Measurements from ENCODE around the gene PDLIM5. TPM values are rescaled to one million over a fixed set of nuclear protein-coding genes. Genes with fewer than 3 reads are reported as not detected.
"Not testable (repeated sequence)": the region's sequence is repeated elsewhere in the genome, so short reads cannot be mapped to it uniquely, and the experiment has no call there.

Gene PDLIM5
- total and polyA plus RNA-seq, 4 experiments from 2014 or later, result 37.4 to 57.5 (median 44.6) TPM

DNA sequence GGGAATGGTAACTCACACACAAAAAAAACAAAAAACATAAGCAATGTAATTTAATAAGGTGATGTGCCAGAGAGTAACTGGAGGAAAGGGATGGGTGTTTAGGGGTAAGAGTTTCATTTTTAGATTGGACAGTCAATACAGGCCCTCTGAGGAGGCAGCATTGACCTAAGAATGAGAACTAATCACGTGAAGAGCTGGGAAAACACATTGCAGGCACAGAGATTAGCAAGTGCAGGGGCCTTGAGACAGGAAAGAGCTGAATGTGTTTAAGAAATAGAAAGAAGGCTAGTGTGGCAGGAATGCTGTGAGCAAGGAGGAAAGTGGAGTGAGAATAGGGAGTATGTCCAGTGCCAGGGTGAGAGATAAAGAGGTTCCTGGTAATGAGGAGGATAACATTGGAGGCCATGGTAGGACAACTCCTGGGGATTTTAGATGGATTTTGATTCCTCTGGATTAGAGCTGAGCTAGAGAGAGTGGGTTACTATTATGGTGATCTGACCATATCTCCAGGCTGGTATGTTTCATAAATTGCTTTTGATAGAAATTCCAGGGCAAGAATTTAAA lies 17.6 kb downstream of the PDLIM5 start:
- Mint-ChIP-seq H3K4me3 (no peak overlapping the region), H3K27me3 (no peaks in the 10 kb centered on the region), H3K9me3 (peaks cover 0 to 5% (median 3%) of the 10 kb centered on the region in 8 donors), H3K4me1 (peaks cover 4 to 16% (median 12%) of the 10 kb centered on the region in 4 donors), H3K27ac (no peak overlapping the region), H3K36me3 (peaks cover 2 to 13% of the 10 kb centered on the region in 2 donors)
- Histone ChIP-seq H3K9me3 (ENCODE audit: control insufficient read depth in 1 of 2, low read length in 2 of 2) (no peaks in the 10 kb centered on the region), H3K4me1 (ENCODE audit: insufficient read depth, low read length) (no peaks in the 10 kb centered on the region), H3K4me3 (ENCODE audit: low read length in 2 of 2) (no peak overlapping the region), H3K27ac (ENCODE audit: low read depth, low read length) (no peak overlapping the region), H3K36me3 (ENCODE audit: insufficient read depth, low read length) (no peaks in the 10 kb centered on the region), H3K27me3 (ENCODE audit: insufficient read depth, low read length) (no peaks in the 10 kb centered on the region)
- intact Hi-C loops (cut with micrococcal nuclease), result no loop called here
- POLR2A ChIA-PET (ENCODE audit: partially characterized antibody), result no interaction called here
- CTCF ChIA-PET (ENCODE audit: partially characterized antibody), result no interaction called here
- DNase-seq, result no peak

GRCh38 chr4:94470132-94470531 lies 18.4 kb downstream of the PDLIM5 start:
- DNase-seq, result no peak
- Mint-ChIP-seq H3K36me3 (peaks cover 2 to 13% of the 10 kb centered on the region in 2 donors), H3K4me3 (no peak overlapping the region), H3K27ac (no peak overlapping the region), H3K27me3 (no peaks in the 10 kb centered on the region), H3K4me1 (peaks cover 4 to 16% (median 12%) of the 10 kb centered on the region in 4 donors), H3K9me3 (peaks cover 0 to 5% (median 3%) of the 10 kb centered on the region in 8 donors)
- POLR2A ChIA-PET (ENCODE audit: partially characterized antibody), result no interaction called here
- Histone ChIP-seq H3K27ac (ENCODE audit: low read depth, low read length) (no peak overlapping the region), H3K36me3 (ENCODE audit: insufficient read depth, low read length) (no peaks in the 10 kb centered on the region), H3K4me1 (ENCODE audit: insufficient read depth, low read length) (no peaks in the 10 kb centered on the region), H3K27me3 (ENCODE audit: insufficient read depth, low read length) (no peaks in the 10 kb centered on the region), H3K9me3 (ENCODE audit: control insufficient read depth in 1 of 2, low read length in 2 of 2) (no peaks in the 10 kb centered on the region), H3K4me3 (ENCODE audit: low read length in 2 of 2) (no peak overlapping the region)
- intact Hi-C loops (cut with micrococcal nuclease), result no loop called here
- CTCF ChIA-PET (ENCODE audit: partially characterized antibody), result interaction anchor here (1.0 kb wide), 1 partner anchor 10 kb away, joined by 3 read pairs; no protein-coding TSS in a partner anchor

- H3K9me3 ChIP-seq (ENCODE audit: control insufficient read depth in 1 of 2, low read length in 2 of 2); H3K4me1 ChIP-seq (ENCODE audit: insufficient read depth, low read length); POLR2A ChIA-PET (ENCODE audit: partially characterized antibody); H3K27me3 Mint-ChIP-seq; H3K9me3 Mint-ChIP-seq; H3K4me3 ChIP-seq (ENCODE audit: low read length in 2 of 2); intact Hi-C loops (cut with micrococcal nuclease); H3K27ac ChIP-seq (ENCODE audit: low read depth, low read length); H3K27ac Mint-ChIP-seq; DNase-seq; H3K4me3 Mint-ChIP-seq; H3K36me3 ChIP-seq (ENCODE audit: insufficient read depth, low read length); H3K27me3 ChIP-seq (ENCODE audit: insufficient read depth, low read length): not testable (repeated sequence)
- CTCF ChIA-PET (ENCODE audit: partially characterized antibody), result interaction anchor here (1.0 kb wide), 1 partner anchor 10 kb away, joined by 3 read pairs; no protein-coding TSS in a partner anchor
- Mint-ChIP-seq H3K4me1 (peaks cover 4 to 16% (median 12%) of the 10 kb centered on the region in 4 donors), H3K36me3 (peaks cover 2 to 13% of the 10 kb centered on the region in 2 donors)
Observed at GRCh38 chr4:94470782-94471181, 19.0 kb downstream of the PDLIM5 start.

DNA sequence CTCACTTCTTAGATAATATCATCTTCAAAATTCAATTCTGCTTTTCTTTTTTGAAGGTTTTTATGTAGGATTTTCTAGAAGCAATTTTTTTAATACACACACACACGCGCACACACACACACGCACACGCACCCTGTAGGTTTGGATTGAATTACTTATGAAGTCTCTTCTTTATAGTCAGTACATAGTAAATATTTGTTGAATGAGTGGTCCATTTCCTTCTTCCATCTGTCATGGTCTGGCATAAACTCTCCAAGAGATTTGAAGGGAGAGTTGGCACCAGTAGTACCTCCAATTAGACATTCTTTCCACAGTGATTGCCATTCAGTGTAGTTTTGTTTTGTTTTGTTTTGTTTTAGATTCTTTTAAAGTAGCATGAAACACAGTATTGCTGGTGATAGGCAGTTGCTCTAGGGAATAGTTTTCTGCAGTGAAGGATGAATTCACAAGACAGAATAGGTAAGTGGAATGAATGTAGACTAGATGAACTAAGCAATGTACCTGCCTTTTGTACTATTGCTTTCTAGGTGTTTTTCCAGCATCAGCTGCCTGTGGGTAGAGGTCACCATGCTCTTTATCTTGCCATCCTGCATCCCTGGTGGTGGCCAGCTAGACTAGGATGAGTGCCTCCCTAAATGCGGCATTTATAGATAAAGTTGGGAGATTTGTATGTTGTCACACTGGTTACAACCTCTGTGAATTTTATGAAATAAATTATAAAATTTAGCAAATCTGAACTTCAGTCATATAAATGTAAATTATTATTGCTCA lies 20.5 kb downstream of the PDLIM5 start:
- Mint-ChIP-seq H3K9me3 (peaks cover 0 to 5% (median 3%) of the 10 kb centered on the region in 8 donors), H3K36me3 (peaks cover 2 to 13% of the 10 kb centered on the region in 2 donors), H3K4me3 (no peak overlapping the region), H3K4me1 (peaks cover 4 to 21% (median 12%) of the 10 kb centered on the region in 4 donors), H3K27ac (no peak overlapping the region), H3K27me3 (no peaks in the 10 kb centered on the region)
- Histone ChIP-seq H3K36me3 (ENCODE audit: insufficient read depth, low read length) (no peaks in the 10 kb centered on the region), H3K9me3 (ENCODE audit: control insufficient read depth in 1 of 2, low read length in 2 of 2) (no peaks in the 10 kb centered on the region), H3K27ac (ENCODE audit: low read depth, low read length) (no peak overlapping the region), H3K4me3 (ENCODE audit: low read length in 2 of 2) (no peak overlapping the region), H3K27me3 (ENCODE audit: insufficient read depth, low read length) (no peaks in the 10 kb centered on the region), H3K4me1 (ENCODE audit: insufficient read depth, low read length) (no peaks in the 10 kb centered on the region)
- ChIA-PET POLR2A (ENCODE audit: partially characterized antibody) (interaction anchor here (0.6 kb wide), 1 partner anchor 65 kb away, joined by 3 read pairs; no protein-coding TSS in a partner anchor), CTCF (ENCODE audit: partially characterized antibody) (no interaction called here)
- DNase-seq, result no peak
- intact Hi-C loops (cut with micrococcal nuclease), result no loop called here

DNA sequence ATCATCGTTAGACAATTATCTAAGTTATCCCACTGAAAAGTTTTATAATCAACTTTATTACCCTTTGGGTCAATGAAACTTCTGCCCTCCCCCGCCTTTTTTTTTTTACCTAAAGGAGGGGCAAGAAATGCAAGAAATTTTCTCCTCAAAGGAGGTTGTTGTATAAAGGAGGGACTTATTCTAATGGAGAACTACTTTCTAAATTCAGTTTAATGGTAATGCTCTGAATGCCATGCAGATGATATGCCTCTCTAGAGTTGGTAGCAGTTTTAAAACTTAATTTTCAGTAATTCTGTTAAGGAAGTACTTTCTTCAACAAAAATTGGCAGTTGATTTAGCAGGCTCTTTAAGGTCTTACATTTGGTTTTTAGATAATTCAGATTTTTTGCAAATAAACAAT lies 23.3 kb downstream of the PDLIM5 start:
- POLR2A ChIA-PET (ENCODE audit: partially characterized antibody), result no interaction called here
- H3K27me3 Mint-ChIP-seq, result no peaks in the 10 kb centered on the region
- no peak for DNase-seq
- CTCF ChIA-PET (ENCODE audit: partially characterized antibody), result no interaction called here
- Histone ChIP-seq H3K27me3 (ENCODE audit: insufficient read depth, low read length) (no peaks in the 10 kb centered on the region), H3K36me3 (ENCODE audit: insufficient read depth, low read length) (no peaks in the 10 kb centered on the region), H3K4me3 (ENCODE audit: low read length in 2 of 2) (no peak overlapping the region), H3K27ac (ENCODE audit: low read depth, low read length) (no peak overlapping the region), H3K4me1 (ENCODE audit: insufficient read depth, low read length) (no peaks in the 10 kb centered on the region), H3K9me3 (ENCODE audit: control insufficient read depth in 1 of 2, low read length in 2 of 2) (no peaks in the 10 kb centered on the region)
- H3K4me1 Mint-ChIP-seq, result peaks cover 0 to 8% (median 5%) of the 10 kb centered on the region in 4 donors
- H3K27ac Mint-ChIP-seq, result no peak overlapping the region
- no peak overlapping the region for H3K4me3 Mint-ChIP-seq
- peaks cover 0 to 5% (median 3%) of the 10 kb centered on the region in 8 donors for H3K9me3 Mint-ChIP-seq
- intact Hi-C loops (cut with micrococcal nuclease), result no loop called here
- peaks cover 2 to 11% of the 10 kb centered on the region in 2 donors for H3K36me3 Mint-ChIP-seq

DNA sequence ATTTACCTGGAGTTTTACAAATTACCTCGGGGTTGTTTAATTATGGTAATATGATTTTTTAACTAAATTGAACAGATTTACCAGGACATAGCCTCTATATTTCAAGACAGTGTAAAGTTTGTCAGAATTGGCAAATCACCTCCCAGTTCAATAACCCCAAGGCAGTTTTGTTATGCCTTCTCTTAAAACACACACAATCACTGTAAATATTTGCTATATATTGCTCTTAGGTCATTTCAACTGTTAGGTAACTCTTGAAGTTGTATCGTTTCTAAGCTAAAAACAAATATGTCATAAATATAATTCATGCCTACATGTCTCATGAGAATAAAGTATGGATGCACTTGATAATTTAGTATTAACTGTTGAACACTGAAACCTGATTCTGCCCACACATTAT lies 24.1 kb downstream of the PDLIM5 start:
- DNase-seq, result no peak
- H3K4me3 ChIP-seq (ENCODE audit: low read length in 2 of 2), result no peak overlapping the region
- Mint-ChIP-seq H3K4me3 (no peak overlapping the region), H3K9me3 (peaks cover 0 to 1% (median 0%) of the 10 kb centered on the region in 8 donors), H3K4me1 (peaks cover 0 to 11% (median 8%) of the 10 kb centered on the region in 4 donors), H3K36me3 (peaks cover 0 to 8% of the 10 kb centered on the region in 2 donors), H3K27ac (no peak overlapping the region), H3K27me3 (no peaks in the 10 kb centered on the region)
- H3K36me3 ChIP-seq (ENCODE audit: insufficient read depth, low read length), result no peaks in the 10 kb centered on the region
- no peaks in the 10 kb centered on the region for H3K9me3 ChIP-seq (ENCODE audit: control insufficient read depth in 1 of 2, low read length in 2 of 2)
- H3K27me3 ChIP-seq (ENCODE audit: insufficient read depth, low read length), result no peaks in the 10 kb centered on the region
- H3K27ac ChIP-seq (ENCODE audit: low read depth, low read length), result no peak overlapping the region
- ChIA-PET CTCF (ENCODE audit: partially characterized antibody) (no interaction called here), POLR2A (ENCODE audit: partially characterized antibody) (no interaction called here)
- intact Hi-C loops (cut with micrococcal nuclease), result no loop called here
- H3K4me1 ChIP-seq (ENCODE audit: insufficient read depth, low read length), result no peaks in the 10 kb centered on the region

- CTCF ChIA-PET (ENCODE audit: partially characterized antibody), result no interaction called here
- POLR2A ChIA-PET (ENCODE audit: partially characterized antibody), result interaction anchor here (0.6 kb wide), 1 partner anchor 26 kb away, joined by 4 read pairs; no protein-coding TSS in a partner anchor
- H3K27me3 Mint-ChIP-seq, result no peaks in the 10 kb centered on the region
Observed at GRCh38 chr4:94477227-94477626, 25.5 kb downstream of the PDLIM5 start.

More at GRCh38 chr4:94477227-94477626, 25.5 kb downstream of the PDLIM5 start:
- no peak overlapping the region for H3K4me3 Mint-ChIP-seq
- peaks cover 0 to 11% (median 7%) of the 10 kb centered on the region in 4 donors for H3K4me1 Mint-ChIP-seq
- no peaks in the 10 kb centered on the region for H3K27me3 ChIP-seq (ENCODE audit: insufficient read depth, low read length)
- H3K27ac ChIP-seq (ENCODE audit: low read depth, low read length), result no peak overlapping the region
- no peak overlapping the region for H3K4me3 ChIP-seq (ENCODE audit: low read length in 2 of 2)
- H3K36me3 ChIP-seq (ENCODE audit: insufficient read depth, low read length), result no peaks in the 10 kb centered on the region
- no peaks in the 10 kb centered on the region for H3K9me3 Mint-ChIP-seq
- peaks cover 0 to 7% of the 10 kb centered on the region in 2 donors for H3K36me3 Mint-ChIP-seq
- DNase-seq, result no peak
- H3K9me3 ChIP-seq (ENCODE audit: control insufficient read depth in 1 of 2, low read length in 2 of 2), result no peaks in the 10 kb centered on the region
- H3K27ac Mint-ChIP-seq, result no peak overlapping the region
- intact Hi-C loops (cut with micrococcal nuclease), result no loop called here
- no peaks in the 10 kb centered on the region for H3K4me1 ChIP-seq (ENCODE audit: insufficient read depth, low read length)

Data from CD4-positive, alpha-beta memory T cell (primary cell).